GM12878 (cell line): Measurements from ENCODE around the gene PRKN. TPM values are rescaled to one million over a fixed set of nuclear protein-coding genes. Genes with fewer than 3 reads are reported as not detected.

Experiments
- ATAC-seq: fragments of 200-7000 bp; cut with Tn5 transposase; 3 replicates; pipeline ENCODE4 v1.9.1; 2020; ENCODE audit warnings: mild to moderate bottlenecking, moderate library complexity
- BruUV-seq: library from RNA; stranded (reverse); fragments of 400-500 nt; replicated peaks from 2 replicates; lab custom pipeline; 2021; lab: Mats Ljungman, UMichigan
- CTCF ChIA-PET: fragments of 300-600 bp; sonication (Branson Sonifier 250); formaldehyde crosslinking; extraction: SDS; loops from one replicate; lab custom pipeline; 2021; ENCODE audit warnings: inconsistent platforms; lab: Yijun Ruan, JAX
- POLR2A ChIA-PET: fragments of 350-600 bp; formaldehyde crosslinking; extraction: SDS; loops from one replicate; lab custom pipeline; 2021; ENCODE audit warnings: inconsistent platforms; lab: Charles Lee
- RAD21 ChIA-PET: fragments of 300-600 bp; sonication (Branson Sonifier 250); formaldehyde crosslinking; loops from one replicate; lab custom pipeline; 2023; ENCODE audit warnings: antibody characterized with exemption; ENCODE audit not compliant: unreplicated experiment; lab: Charles Lee
- SMC1A ChIA-PET: fragments of 300-600 bp; sonication (Branson Sonifier 250); formaldehyde crosslinking; loops from one replicate; lab custom pipeline; 2023; ENCODE audit not compliant: unreplicated experiment, uncharacterized antibody; lab: Charles Lee
- DNase-seq: peaks from one replicate; pipeline ENCODE4 v3.0.0-alpha.2; 2011; ENCODE audit warnings: low read depth, low spot score
- FAIRE-seq: peaks from 3 replicates; lab custom pipeline; 2011; peaks lifted over from hg19 to GRCh38; lab: Jason Lieb, UNC
- H2AFZ ChIP-seq: 2 replicates; pipeline ENCODE4 v1.6.0; 2011; ENCODE audit warnings: low read depth, low read length, control low read depth; ENCODE audit not compliant: control insufficient read depth
- H3K27ac ChIP-seq: 2 replicates; pipeline ENCODE4 v1.5.1; 2011; ENCODE audit warnings: control low read depth; ENCODE audit not compliant: control insufficient read depth, insufficient read depth
- H3K27me3 ChIP-seq, 2 experiments: replicated peaks in 1 of 2; 2 replicates each; pipeline versions ENCODE4 v1.6.0 to v1.6.1; 2011; ENCODE audit warnings: low read length in 1 of 2; ENCODE audit not compliant: control insufficient read depth in 2 of 2, insufficient read depth in 2 of 2
- H3K36me3 ChIP-seq, 2 experiments: 2 replicates each; pipeline ENCODE4 v1.5.1; 2011; ENCODE audit warnings: low read length in 1 of 2; ENCODE audit not compliant: control insufficient read depth in 2 of 2, insufficient read depth in 2 of 2
- H3K4me1 ChIP-seq: 2 replicates; pipeline ENCODE4 v1.6.1; 2011; ENCODE audit warnings: mild to moderate bottlenecking, low read length, moderate library complexity, mixed read lengths; ENCODE audit not compliant: control insufficient read depth, insufficient read depth
- H3K4me2 ChIP-seq: 2 replicates; pipeline ENCODE4 v1.6.0; 2011; ENCODE audit warnings: control low read depth; ENCODE audit not compliant: control insufficient read depth, insufficient read depth
- H3K4me3 ChIP-seq: fragments of 200-600 bp; sonication (generic); 2 replicates; pipeline ENCODE4 v1.5.1; 2016
- H3K79me2 ChIP-seq: 2 replicates; pipeline ENCODE4 v1.6.0; 2011; ENCODE audit warnings: low read length; ENCODE audit not compliant: control insufficient read depth, insufficient read depth
- H3K9ac ChIP-seq: 2 replicates; pipeline ENCODE4 v1.8.0; 2011; ENCODE audit warnings: low read length, control low read depth, mixed read lengths; ENCODE audit not compliant: control insufficient read depth, insufficient read depth
- H3K9me3 ChIP-seq: replicated peaks from 3 replicates; pipeline ENCODE4 v1.5.1; 2011; ENCODE audit warnings: mild to moderate bottlenecking, low read length; ENCODE audit not compliant: control insufficient read depth, insufficient read depth
- H4K20me1 ChIP-seq: 2 replicates; pipeline ENCODE4 v1.6.0; 2011; ENCODE audit not compliant: control insufficient read depth, insufficient read depth
- EZH2 ChIP-seq: IDR thresholded peaks from 2 replicates; pipeline ENCODE4 v1.6.1; 2012; ENCODE audit warnings: low read depth, mild to moderate bottlenecking, control low read depth, inconsistent platforms, low read length, borderline replicate concordance; ENCODE audit not compliant: control insufficient read depth
- MTA3 ChIP-seq: IDR thresholded peaks from 2 replicates; pipeline ENCODE4 v1.6.1; 2012; ENCODE audit warnings: low read length, inconsistent platforms, borderline replicate concordance
- SKIL ChIP-seq: fragments of 450-650 bp; IDR thresholded peaks from 2 replicates; pipeline ENCODE4 v1.6.1; 2017; ENCODE audit warnings: mild to moderate bottlenecking, low read depth, inconsistent platforms; ENCODE audit not compliant: poor library complexity, severe bottlenecking
- SRF ChIP-seq, 2 experiments: IDR thresholded peaks; 2 replicates each; pipeline ENCODE4 v1.6.1; 2011; ENCODE audit warnings: low read depth in 2 of 2, low read length in 2 of 2, mild to moderate bottlenecking in 1 of 2, moderate library complexity in 1 of 2
- ZBED1 ChIP-seq: IDR thresholded peaks from 2 replicates; pipeline ENCODE4 v1.6.1; 2016; ENCODE audit warnings: borderline replicate concordance
- WGBS: methylation state at CpG from one replicate; pipeline ENCODE4 v1.1.6; 2016; ENCODE audit warnings: low lambda C conversion rate; ENCODE audit not compliant: insufficient replicate concordance, insufficient coverage; ENCODE audit errors: missing lambda C conversion rate; 5-methylcytosine and 5-hydroxymethylcytosine counted together
- in situ Hi-C: fragments of 300-500 bp; cut with MboI; formaldehyde crosslinking; loops from 9 replicates; pipeline ENCODE4 v1.14.3; 2018; ENCODE audit warnings: mixed read lengths
- intact Hi-C: fragments of 100-400 bp; cut with micrococcal nuclease; formaldehyde crosslinking; loops from one replicate; pipeline ENCODE4 v1.14.2; 2022; ENCODE audit not compliant: unreplicated experiment
- polyA plus RNA-seq, 11 experiments: library from polyadenylated mRNA; depleted of rRNA in 4 of 11; unstranded in 6 of 11; stranded (reverse) in 5 of 11; fragments of >200 nt; fragmentation: Nextera tagmentation in 4 of 11; fragmentation: Illumina TruSeq in 1 of 11; extraction: Ambion mirVana in 4 of 11; extraction: Trizol in 1 of 11; gene quantifications; 1 replicate in 1 of 11; 2 replicates in 10 of 11; pipeline versions ENCODE4 v1.2.1 to v1.2.3, GENCODE V29; 2011 to 2016; ENCODE audit warnings: inconsistent platforms in 2 of 11, missing spikeins in 2 of 11, low read depth in 1 of 11
- total RNA-seq, 4 experiments: library from RNA; depleted of rRNA in 3 of 4; stranded (reverse); fragments of >200 nt in 3 of 4; fragmentation: Illumina TruSeq in 1 of 4; extraction: Trizol in 1 of 4; gene quantifications; 2 replicates each; pipeline versions ENCODE4 v1.2.1 to v1.2.3, GENCODE V29; 2013 to 2021

Gene PRKN
- total and polyA plus RNA-seq, 10 of the 15 experiments (the other 5 are each of a cell fraction or from before 2014, with no cell fraction given) = 0.06 to 0.09 TPM; not detected in 8

- Histone ChIP-seq H3K4me3 (no peak overlapping the region), H3K9me3 (no peaks in the 10 kb centered on the region), H3K4me2 (no peak overlapping the region), H3K27ac (no peak overlapping the region), H4K20me1 (no peaks in the 10 kb centered on the region), H2AFZ (no peak overlapping the region), H3K4me1 (no peaks in the 10 kb centered on the region), H3K36me3 (no peaks in the 10 kb centered on the region), H3K27me3 (no peaks in the 10 kb centered on the region), H3K79me2 (no peaks in the 10 kb centered on the region), H3K9ac (no peak overlapping the region)
- ChIA-PET CTCF (no interaction called here), RAD21 (no interaction called here), SMC1A (no interaction called here), POLR2A (no interaction called here)
- TF ChIP-seq MTA3 = no peak
- DNase-seq = no peak
- BruUV-seq = no TSS peak
- in situ Hi-C loops = no loop called here
- FAIRE-seq = no peak
- ATAC-seq = no peak
- WGBS = 52% methylated on average over 2 of the region's 2 CpGs
- intact Hi-C loops = no loop called here
These were observed 1016.9 kb downstream of the PRKN start for GRCh38 chr6:161710698-161711097.

- ChIA-PET POLR2A (no interaction called here), SMC1A (no interaction called here), RAD21 (no interaction called here), CTCF (no interaction called here)
- WGBS = 0% methylated on average over 1 of the region's 1 CpG
- H3K4me2 ChIP-seq = no peak overlapping the region
- no peaks in the 10 kb centered on the region for H3K79me2 ChIP-seq
- H3K4me1 ChIP-seq = no peaks in the 10 kb centered on the region
- no peak for DNase-seq
- no peaks in the 10 kb centered on the region for H3K9me3 ChIP-seq
- H3K36me3 ChIP-seq = no peaks in the 10 kb centered on the region
- FAIRE-seq = no peak
- no peak overlapping the region for H2AFZ ChIP-seq
- TF ChIP-seq SKIL (no peak), ZBED1 (no peak), EZH2 (no peak), SRF (IDR thresholded peaks at IDR 0.05; ENCODE audit: low read depth in 2 of 2, low read length in 2 of 2) (no peak)
- H3K27me3 ChIP-seq = no peaks in the 10 kb centered on the region; a peak in 1 of 4 replicates
- intact Hi-C loops (no loop called here), in situ Hi-C loops (no loop called here)
- no peak overlapping the region for H3K9ac ChIP-seq
- no peak overlapping the region for H3K27ac ChIP-seq
- ATAC-seq = no peak
- no peak overlapping the region for H3K4me3 ChIP-seq
- no peaks in the 10 kb centered on the region for H4K20me1 ChIP-seq
- BruUV-seq = no TSS peak
These were observed 1026.5 kb downstream of the PRKN start for GRCh38 chr6:161701056-161701455.
